ENCODE data around the gene SLC25A29. TPM values are rescaled to one million over a fixed set of nuclear protein-coding genes. Genes with fewer than 3 reads are reported as not detected.

Gene SLC25A29
- total RNA-seq, 2 donors from 2014 or later = 234 to 263 TPM

DNA sequence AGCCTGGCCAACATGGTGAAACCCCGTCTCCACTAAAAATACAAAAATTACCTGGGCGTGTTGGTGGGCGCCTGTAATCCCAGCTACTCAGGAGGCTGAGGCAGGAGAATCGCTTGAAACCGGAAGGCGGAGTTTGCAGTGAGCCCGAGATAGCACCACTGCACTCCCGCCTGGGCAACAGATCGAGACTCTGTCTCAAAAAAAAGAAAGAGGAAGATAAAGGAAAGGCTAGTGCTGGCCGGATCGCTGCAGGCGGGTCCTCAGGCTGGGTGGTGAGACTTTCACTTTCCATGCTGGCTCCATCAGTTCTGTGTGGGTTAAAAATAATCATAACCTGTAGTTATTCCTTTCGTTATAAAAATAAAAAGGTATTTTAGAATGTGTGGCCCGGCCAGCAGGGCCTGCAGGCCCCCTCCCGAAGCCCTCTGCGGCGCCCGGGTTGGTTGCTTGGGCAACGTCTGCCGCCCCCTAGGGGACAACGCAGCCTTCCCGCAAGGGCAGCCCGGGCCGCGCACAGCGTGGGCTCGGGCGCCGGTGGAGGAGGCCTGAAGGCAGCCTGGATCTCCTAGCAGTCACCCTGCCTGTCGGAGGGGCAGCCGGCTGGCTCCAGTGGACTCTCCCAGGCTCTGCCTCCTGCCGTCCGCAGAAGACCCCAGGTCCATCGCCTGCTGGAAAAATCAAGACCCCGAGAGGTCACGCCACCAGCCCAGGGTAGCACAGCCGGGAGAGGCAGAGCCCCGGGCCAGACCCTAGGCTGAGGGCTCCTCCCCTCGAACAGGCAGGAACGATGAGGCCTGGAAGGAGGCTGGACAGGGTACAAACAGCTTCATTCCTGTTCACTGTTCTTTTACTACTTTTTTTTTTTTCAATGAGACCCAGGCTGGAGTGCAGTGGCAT is 11.9 kb upstream of the SLC25A29 start:
- Histone ChIP-seq H3K4me3 (ENCODE audit: low read length) (no peak overlapping the region), H3K27ac (ENCODE audit: low read depth, low read length) (no peak overlapping the region), H3K9me3 (ENCODE audit: control insufficient read depth, low read length) (no peaks in the 10 kb centered on the region), H3K9ac (ENCODE audit: extremely low read depth, low read length, poor library complexity, severe bottlenecking) (no peak overlapping the region), H3K36me3 (ENCODE audit: control insufficient read depth, insufficient read depth, low read length) (no peaks in the 10 kb centered on the region), H3K27me3 (ENCODE audit: control insufficient read depth, insufficient read depth, low read length, poor library complexity, severe bottlenecking) (no peaks in the 10 kb centered on the region), H3K4me1 (ENCODE audit: control insufficient read depth, insufficient read depth, low read length) (peaks cover under 1% of the 10 kb centered on the region)
- DNase-seq = peak; percentile 91
- WGBS, 2 experiments (ENCODE audit: insufficient coverage in 1 of 2, insufficient read length in 1 of 2) = 62 to 75% methylated on average over 16 to 40 of the region's 40 CpGs
- Mint-ChIP-seq H3K4me3 (no peak overlapping the region), H3K4me1 (peaks cover 4% of the 10 kb centered on the region), H3K9me3 (no peaks in the 10 kb centered on the region), H3K27ac (no peak overlapping the region), H3K36me3 (ENCODE audit: low read depth) (no peaks in the 10 kb centered on the region), H3K27me3 (ENCODE audit: insufficient read depth) (no peaks in the 10 kb centered on the region)
- TF ChIP-seq, protein P1, sequence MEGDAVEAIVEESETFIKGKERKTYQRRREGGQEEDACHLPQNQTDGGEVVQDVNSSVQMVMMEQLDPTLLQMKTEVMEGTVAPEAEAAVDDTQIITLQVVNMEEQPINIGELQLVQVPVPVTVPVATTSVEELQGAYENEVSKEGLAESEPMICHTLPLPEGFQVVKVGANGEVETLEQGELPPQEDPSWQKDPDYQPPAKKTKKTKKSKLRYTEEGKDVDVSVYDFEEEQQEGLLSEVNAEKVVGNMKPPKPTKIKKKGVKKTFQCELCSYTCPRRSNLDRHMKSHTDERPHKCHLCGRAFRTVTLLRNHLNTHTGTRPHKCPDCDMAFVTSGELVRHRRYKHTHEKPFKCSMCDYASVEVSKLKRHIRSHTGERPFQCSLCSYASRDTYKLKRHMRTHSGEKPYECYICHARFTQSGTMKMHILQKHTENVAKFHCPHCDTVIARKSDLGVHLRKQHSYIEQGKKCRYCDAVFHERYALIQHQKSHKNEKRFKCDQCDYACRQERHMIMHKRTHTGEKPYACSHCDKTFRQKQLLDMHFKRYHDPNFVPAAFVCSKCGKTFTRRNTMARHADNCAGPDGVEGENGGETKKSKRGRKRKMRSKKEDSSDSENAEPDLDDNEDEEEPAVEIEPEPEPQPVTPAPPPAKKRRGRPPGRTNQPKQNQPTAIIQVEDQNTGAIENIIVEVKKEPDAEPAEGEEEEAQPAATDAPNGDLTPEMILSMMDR (conservative IDR thresholded peaks at IDR 0.05) = peak; percentile 96

DNA sequence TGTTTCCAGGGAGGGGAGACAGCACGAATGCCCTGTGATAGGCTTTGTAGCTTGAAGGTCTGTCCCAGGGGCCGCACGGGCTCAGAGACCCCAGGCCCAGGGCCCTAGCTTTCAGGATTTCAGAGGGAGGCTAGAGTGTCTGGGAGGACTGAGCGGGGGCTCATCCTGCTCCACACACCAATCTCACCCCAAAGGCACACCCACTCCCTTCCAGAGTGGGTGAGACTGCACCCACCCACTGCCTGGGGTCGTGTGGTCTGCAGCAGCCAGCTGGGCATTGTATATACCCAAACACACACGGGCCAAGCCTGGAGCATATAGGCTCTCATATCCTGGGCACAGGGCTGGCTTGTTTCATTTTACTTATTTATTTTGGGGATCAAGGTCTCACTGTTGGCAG is 11.1 kb upstream of the SLC25A29 start:
- Histone ChIP-seq H3K4me1 (ENCODE audit: control insufficient read depth, insufficient read depth, low read length) (peaks cover 6% of the 10 kb centered on the region), H3K9me3 (ENCODE audit: control insufficient read depth, low read length) (no peaks in the 10 kb centered on the region), H3K9ac (ENCODE audit: extremely low read depth, low read length, poor library complexity, severe bottlenecking) (no peak overlapping the region), H3K27ac (ENCODE audit: low read depth, low read length) (no peak overlapping the region), H3K27me3 (ENCODE audit: control insufficient read depth, insufficient read depth, low read length, poor library complexity, severe bottlenecking) (no peaks in the 10 kb centered on the region), H3K4me3 (ENCODE audit: low read length) (no peak overlapping the region), H3K36me3 (ENCODE audit: control insufficient read depth, insufficient read depth, low read length) (no peaks in the 10 kb centered on the region)
- H3K36me3 Mint-ChIP-seq (ENCODE audit: low read depth) = no peaks in the 10 kb centered on the region
- TF ChIP-seq, protein P1 (conservative IDR thresholded peaks at IDR 0.05) = no peak
- H3K27me3 Mint-ChIP-seq (ENCODE audit: insufficient read depth) = no peaks in the 10 kb centered on the region
- WGBS, 2 experiments (ENCODE audit: insufficient coverage in 1 of 2, insufficient read length in 1 of 2) = 87 to 93% methylated on average over 3 to 6 of the region's 6 CpGs
- H3K4me1 Mint-ChIP-seq = peaks cover 10% of the 10 kb centered on the region
- no peak overlapping the region for H3K4me3 Mint-ChIP-seq
- DNase-seq = no peak
- H3K27ac Mint-ChIP-seq = no peak overlapping the region
- H3K9me3 Mint-ChIP-seq = no peaks in the 10 kb centered on the region

DNA sequence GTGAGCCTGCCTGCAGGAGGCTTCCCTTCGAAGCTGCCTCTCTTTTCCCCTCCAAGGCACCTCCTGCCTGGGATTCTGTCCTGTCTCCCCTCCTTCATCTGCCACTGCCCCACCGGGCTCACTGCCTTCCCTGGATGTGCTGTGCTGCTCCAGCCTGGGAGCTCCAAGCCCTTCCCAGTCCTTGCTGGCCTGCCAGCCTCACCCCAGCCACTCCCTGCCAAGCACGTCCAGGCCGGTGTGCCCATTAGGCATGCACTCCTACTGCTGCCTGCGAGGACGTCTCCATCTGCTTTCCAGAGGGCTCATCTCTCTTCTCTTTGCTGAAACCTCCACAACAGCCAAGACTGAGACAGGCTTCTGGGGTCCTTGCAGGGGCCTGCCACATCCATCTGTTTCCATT is 8.5 kb upstream of the SLC25A29 start:
- TF ChIP-seq, protein P1 (conservative IDR thresholded peaks at IDR 0.05) = no peak
- Histone ChIP-seq H3K9ac (ENCODE audit: extremely low read depth, low read length, poor library complexity, severe bottlenecking) (no peak overlapping the region), H3K27me3 (ENCODE audit: control insufficient read depth, insufficient read depth, low read length, poor library complexity, severe bottlenecking) (no peaks in the 10 kb centered on the region), H3K4me3 (ENCODE audit: low read length) (no peak overlapping the region), H3K4me1 (ENCODE audit: control insufficient read depth, insufficient read depth, low read length) (peaks cover 10% of the 10 kb centered on the region), H3K36me3 (ENCODE audit: control insufficient read depth, insufficient read depth, low read length) (no peaks in the 10 kb centered on the region), H3K27ac (ENCODE audit: low read depth, low read length) (no peak overlapping the region), H3K9me3 (ENCODE audit: control insufficient read depth, low read length) (no peaks in the 10 kb centered on the region)
- H3K4me1 Mint-ChIP-seq = peaks cover 22% of the 10 kb centered on the region
- DNase-seq = no peak
- no peak overlapping the region for H3K27ac Mint-ChIP-seq
- no peaks in the 10 kb centered on the region for H3K27me3 Mint-ChIP-seq (ENCODE audit: insufficient read depth)
- WGBS, 2 experiments (ENCODE audit: insufficient coverage in 1 of 2, insufficient read length in 1 of 2) = 85 to 94% methylated on average over 4 to 6 of the region's 6 CpGs
- H3K9me3 Mint-ChIP-seq = no peaks in the 10 kb centered on the region
- H3K36me3 Mint-ChIP-seq (ENCODE audit: low read depth) = no peaks in the 10 kb centered on the region
- H3K4me3 Mint-ChIP-seq = no peak overlapping the region

Data from endodermal cell (in vitro differentiated cells).